HG02943 (cell line): ENCODE results near the gene CPSF6.
A peak's percentile ranks its signal among the peaks of the same experiment; 100 is the strongest.
"Not testable (repeated sequence)": the region's sequence is repeated elsewhere in the genome, so short reads cannot be mapped to it uniquely, and the experiment has no call there.

Experiments used
- ATAC-seq: cut with Tn5 transposase; IDR thresholded peaks from one replicate; pipeline ENCODE4 v1.9.1; 2021; ENCODE audit warnings: mild to moderate bottlenecking, low read depth, moderate library complexity; ENCODE audit not compliant: unreplicated experiment

Gene CPSF6, protein sequence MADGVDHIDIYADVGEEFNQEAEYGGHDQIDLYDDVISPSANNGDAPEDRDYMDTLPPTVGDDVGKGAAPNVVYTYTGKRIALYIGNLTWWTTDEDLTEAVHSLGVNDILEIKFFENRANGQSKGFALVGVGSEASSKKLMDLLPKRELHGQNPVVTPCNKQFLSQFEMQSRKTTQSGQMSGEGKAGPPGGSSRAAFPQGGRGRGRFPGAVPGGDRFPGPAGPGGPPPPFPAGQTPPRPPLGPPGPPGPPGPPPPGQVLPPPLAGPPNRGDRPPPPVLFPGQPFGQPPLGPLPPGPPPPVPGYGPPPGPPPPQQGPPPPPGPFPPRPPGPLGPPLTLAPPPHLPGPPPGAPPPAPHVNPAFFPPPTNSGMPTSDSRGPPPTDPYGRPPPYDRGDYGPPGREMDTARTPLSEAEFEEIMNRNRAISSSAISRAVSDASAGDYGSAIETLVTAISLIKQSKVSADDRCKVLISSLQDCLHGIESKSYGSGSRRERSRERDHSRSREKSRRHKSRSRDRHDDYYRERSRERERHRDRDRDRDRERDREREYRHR

DNA sequence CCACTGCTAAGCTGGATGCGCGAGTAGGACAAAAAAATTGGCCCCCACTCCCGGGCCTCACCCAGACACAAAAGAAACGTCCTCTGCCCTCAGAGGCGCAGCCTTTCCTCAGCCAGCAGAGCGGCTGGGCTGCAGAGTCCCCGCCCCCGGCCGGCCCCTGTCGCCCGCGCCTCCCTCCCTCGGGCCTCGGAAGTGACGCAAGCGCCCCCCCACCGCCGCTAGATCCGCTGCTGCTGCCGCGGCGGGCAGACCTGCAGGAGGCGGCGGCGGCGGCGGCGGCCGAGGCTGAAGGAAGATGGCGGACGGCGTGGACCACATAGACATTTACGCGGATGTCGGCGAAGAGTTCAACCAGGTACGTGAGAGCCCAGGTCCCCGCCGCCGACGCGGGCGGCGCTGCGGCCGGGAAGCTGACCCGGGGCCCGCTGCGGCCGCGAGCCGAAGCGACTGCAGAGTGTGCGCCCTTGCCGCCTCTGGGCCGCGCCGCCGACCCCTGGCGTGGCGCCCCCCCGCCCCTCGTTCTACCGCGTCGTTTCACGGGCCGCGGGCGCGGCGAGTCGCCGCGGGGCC, at the start of gene CPSF6:
Gene CPSF6, plus strand, starts transcription at position 218 of the 570 bp plus-strand sequence. Its CDS starts 78 bp downstream, at position 296.
- ATAC-seq: peak; percentile 89

DNA sequence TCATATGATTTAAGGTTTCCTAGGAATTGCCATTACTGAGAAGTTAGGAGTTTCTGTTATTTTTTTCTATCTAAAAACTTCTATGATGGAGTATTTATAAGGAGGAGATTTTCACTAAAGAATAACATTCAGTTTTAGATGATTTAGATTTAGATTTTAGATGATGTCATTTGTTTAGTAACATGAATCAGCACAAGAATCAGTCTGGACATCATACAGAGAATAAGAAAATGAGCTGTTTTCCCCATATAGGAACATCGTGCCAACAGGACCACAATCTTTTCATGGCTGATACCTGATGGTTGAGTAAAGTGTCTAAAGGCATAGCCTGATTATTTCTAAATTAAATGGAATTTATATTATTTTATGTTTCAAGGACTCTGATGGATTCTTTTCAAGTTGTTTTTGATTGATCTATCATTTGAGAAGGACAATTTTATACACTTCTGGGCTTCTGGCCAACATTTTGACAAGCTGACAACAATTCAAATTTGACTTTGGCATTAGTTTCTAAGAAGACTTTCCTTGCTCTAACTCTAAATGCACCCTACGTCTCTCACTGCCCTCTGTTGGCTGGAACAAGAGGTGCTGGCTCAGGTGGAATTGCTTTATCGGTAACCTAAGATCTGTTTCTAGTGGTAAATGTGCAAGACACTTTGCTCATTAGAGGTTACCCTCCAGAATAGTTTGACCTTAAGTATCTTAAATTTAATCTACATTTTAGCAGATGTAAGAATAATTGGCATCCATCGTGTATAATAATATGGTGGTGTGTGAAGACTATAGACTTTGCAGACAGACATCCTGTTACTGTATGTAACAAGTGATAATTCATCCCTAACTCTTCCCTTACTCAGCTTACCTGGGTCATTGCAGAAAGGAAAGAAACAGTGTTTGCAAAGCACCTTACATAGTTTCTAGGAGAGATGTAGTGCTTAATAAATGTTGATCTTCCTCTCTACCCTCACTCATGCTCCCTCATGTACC, 42.8 kb upstream of the CPSF6 start:
- no peak for ATAC-seq

DNA sequence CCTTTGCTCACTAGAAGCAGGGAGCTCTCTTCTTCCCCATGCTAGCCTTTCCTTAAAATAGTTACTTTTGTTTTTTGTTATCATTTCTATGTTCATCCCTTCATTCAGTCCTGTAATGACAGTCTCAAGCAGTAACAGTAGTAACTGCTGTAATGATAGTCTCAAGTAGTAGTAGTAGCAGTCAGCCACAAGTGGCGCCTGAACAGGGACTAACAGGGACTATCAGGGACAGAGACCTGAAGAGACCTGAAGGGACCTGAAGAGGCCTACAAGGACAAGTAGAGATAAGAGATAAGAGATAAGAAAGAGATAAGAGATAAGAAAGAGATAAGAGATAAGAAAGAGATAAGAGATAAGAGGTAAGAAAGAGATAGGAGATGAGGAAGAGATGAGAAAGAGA, 39.4 kb upstream of the CPSF6 start:
- not testable (repeated sequence) for ATAC-seq

GRCh38 chr12:69204191-69204590, 35.2 kb upstream of the CPSF6 start:
- ATAC-seq: no peak

DNA sequence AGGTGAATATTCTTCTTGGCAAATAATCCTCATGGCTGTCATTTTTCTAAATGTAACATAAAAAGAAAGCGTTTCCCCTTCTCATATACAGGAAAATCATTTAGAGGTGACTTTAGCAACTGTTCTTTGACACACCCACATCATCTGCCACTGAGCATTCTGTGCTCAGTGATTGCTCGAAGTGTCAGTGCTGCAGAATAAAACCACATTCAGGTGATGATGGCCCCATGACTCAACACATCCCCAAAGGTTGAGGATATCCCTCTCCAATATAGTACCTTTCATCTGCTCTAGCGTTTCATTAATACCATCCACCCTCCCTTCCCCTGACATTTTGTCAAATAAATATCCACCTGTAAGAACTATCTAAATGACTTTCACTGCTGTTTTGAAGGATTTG, 28.7 kb upstream of the CPSF6 start:
- ATAC-seq: no peak

GRCh38 chr12:69211160-69211559, 28.2 kb upstream of the CPSF6 start:
- no peak for ATAC-seq

DNA sequence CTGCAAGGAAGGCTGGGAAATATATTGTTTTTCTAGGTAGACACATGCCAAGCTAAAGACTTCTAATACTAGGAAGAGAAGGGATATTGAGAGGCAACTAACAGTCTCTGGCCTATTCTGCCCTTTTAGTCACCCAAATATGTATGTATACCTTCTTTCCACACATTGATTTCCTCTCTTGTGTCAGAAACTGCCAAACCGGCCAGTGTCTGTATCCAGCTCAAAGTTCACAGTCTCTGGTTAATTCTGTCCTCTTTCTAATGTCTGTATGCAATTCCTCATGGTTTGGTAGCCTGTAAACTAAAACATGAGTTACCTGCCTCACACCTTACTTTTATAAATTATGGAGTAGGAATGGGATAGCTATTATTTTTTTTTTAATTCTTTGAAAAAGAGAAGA, 25.2 kb upstream of the CPSF6 start:
- no peak for ATAC-seq

- no peak for ATAC-seq
Measured at GRCh38 chr12:69225251-69225910, 14.0 kb upstream of the CPSF6 start.

- no peak for ATAC-seq
Measured at GRCh38 chr12:69231479-69231878, 7.9 kb upstream of the CPSF6 start.

GRCh38 chr12:69238589-69239351, 599 bp upstream of the CPSF6 start:
- peak; percentile 3 for ATAC-seq

- peak; percentile 38 for ATAC-seq
Measured at GRCh38 chr12:69239922-69240630, 707 bp downstream of the CPSF6 start.

DNA sequence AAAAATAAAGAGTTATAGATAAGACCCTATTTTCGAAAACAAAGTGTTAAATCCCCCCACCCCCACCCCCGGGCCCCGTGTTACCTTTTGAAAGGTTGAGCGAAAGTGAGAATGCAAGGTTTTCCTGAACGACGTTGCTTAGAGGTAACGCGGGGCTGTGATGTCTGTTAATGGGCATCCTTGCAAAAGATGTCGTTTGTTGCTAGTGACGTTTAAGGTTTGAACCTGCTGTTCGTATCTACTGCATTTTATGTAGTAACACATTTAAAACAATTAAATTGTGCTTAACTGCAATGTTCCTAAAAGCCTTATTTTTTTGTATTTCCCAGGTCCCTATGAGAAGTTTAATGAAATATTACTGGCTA, 1.2 kb downstream of the CPSF6 start:
- no peak for ATAC-seq

DNA sequence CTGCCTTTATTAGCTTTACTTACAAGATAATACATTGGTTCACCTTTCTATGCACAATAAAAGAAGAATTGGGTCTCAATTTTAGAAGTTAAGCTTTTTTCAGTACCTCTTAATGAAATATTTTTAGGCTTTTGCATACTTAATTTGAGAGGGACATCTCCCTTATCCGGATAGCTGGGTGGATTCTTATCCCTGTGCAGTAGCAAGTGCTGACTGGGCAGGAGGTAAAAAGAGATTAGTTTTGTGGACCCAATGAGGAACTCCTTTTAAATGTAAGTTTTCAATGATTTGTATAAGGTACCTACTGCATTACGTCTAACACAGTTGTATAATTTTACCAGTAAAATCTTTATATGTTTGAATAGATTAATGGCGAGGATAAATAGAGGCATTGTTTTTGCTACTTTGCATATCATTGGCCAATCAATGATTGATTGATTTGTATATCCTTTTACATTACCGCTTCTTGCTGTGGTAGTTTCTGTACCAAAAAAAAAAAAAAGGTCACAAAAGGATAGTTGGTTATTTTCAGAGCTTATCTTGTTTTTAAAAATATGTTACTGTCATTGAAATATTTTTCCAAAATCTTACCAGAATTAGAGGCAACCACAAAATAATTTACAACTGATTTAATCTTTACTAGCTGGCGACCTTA, 2.2 kb downstream of the CPSF6 start:
- ATAC-seq: no peak

DNA sequence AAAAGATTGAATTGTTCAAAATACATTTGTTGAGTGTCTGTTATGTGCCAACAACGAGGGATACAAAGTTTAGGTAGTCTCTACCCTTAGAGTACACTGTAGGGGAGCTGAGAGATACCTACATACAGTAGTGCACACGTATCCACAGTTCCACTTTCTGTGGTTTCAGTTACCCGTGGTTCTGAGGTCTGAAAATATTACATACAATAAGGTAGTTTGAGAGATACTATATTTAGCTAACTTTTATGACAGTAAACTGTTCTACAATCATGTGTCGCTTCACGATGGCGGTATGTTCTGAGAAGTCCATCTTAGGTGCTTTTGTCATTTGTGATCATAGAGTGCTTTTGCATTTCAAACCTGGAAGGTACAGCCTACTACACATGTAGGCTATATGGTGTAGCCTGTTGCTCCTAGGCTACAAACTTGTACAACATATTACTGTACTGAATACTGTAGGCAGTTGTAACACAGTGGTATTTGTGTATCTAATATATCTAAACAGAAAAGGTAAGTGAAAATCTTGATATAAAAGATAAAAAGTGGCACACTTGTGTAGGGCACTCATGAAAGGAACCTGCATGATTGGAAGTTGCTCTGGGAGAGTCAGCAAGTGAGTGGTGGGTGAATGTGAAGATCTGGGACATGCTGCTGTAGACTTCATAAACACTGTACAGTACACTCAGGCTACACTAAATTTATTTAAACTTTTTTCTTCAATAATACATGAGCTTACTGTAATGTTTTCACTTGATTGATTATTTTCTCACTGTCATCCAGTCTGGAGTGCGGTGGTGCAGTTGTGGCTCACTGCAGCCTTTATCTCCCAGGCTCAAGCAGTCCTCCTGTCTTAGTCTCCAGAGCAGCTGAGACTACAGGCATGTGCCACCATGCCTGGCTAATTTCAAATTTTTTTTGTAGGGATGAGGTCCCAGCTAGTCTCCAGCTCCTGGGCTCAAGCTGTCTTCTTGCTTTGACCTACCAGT, 4.0 kb downstream of the CPSF6 start:
- no peak for ATAC-seq

- ATAC-seq: no peak
Measured at GRCh38 chr12:69247268-69248018, 8.1 kb downstream of the CPSF6 start.

DNA sequence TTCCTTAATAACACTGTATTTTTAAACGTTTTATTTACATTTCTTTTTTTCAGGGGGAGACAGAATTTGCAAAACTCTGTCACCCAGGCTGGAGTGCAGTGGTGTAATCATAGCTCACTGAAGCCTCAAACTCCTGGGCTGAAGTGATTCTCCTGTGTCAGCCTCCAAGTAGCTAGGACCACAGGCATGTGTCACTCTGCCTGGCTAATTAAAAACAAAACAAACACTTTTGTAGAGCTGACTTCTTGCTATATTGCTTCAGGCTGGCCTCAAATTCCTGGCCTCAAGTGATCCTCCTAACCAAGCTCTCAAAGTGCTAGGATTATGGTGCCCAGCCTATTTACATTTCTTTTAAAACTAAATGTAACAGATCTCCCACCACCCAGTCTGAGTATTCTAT, 12.7 kb downstream of the CPSF6 start:
- no peak for ATAC-seq

DNA sequence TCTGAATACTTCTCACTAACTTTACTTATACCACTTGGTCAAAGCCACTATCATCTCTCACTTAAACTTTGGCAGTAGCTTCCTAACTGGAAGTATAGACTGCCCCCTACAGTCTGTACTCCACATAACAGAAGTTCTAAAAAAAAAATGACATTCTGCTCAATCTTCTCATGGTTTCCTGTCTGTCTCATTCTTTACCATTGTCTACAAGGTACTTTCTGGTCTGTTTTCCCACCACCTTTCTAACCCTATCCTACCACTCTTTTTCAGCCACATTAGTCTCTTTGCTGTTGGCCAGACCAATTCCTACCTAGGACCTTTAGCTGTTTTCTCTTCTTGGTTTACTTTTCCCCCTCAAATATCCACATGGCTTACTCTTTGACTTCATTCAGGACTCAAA, 14.7 kb downstream of the CPSF6 start:
- ATAC-seq: peak; percentile 47
